MCF 10A (cell line): Measurements from ENCODE around the gene ANGPTL5. TPM values are rescaled to one million over a fixed set of nuclear protein-coding genes. Genes with fewer than 3 reads are reported as not detected.

Source experiments
- BruUV-seq: library from RNA; stranded (reverse); fragments of 400-500 nt; replicated peaks from 2 replicates; lab custom pipeline; 2021; lab: Mats Ljungman, UMichigan
- CTCF ChIA-PET: fragments of 300-600 bp; sonication (Branson Sonifier 250); formaldehyde crosslinking; extraction: SDS; loops from one replicate; lab custom pipeline; 2021; ENCODE audit warnings: antibody characterized with exemption, inconsistent platforms; lab: Yijun Ruan, JAX
- POLR2A ChIA-PET: fragments of 300-600, 350-650 bp; sonication (Branson Sonifier 250); formaldehyde crosslinking; extraction: SDS; loops from one replicate; lab custom pipeline; 2020; ENCODE audit warnings: antibody characterized with exemption, inconsistent platforms; lab: Yijun Ruan, JAX
- DNase-seq: peaks from one replicate; pipeline ENCODE4 v3.0.0-alpha.2; 2018; ENCODE audit not compliant: unreplicated experiment
- H3K27ac Mint-ChIP-seq: one replicate; pipeline ENCODE4 v1.8.0; 2022; ENCODE audit warnings: mild to moderate bottlenecking, low read depth, mixed read lengths; ENCODE audit not compliant: unreplicated experiment
- H3K27me3 Mint-ChIP-seq: one replicate; pipeline ENCODE4 v1.8.0; 2022; ENCODE audit warnings: mixed read lengths; ENCODE audit not compliant: insufficient read depth, unreplicated experiment
- H3K36me3 Mint-ChIP-seq: one replicate; pipeline ENCODE4 v1.8.0; 2022; ENCODE audit warnings: mild to moderate bottlenecking, moderate library complexity, mixed read lengths; ENCODE audit not compliant: insufficient read depth, unreplicated experiment
- H3K4me1 Mint-ChIP-seq: one replicate; pipeline ENCODE4 v1.8.0; 2022; ENCODE audit warnings: mixed read lengths; ENCODE audit not compliant: insufficient read depth, unreplicated experiment
- H3K4me3 Mint-ChIP-seq: one replicate; pipeline ENCODE4 v1.8.0; 2022; ENCODE audit warnings: mild to moderate bottlenecking, moderate library complexity, mixed read lengths; ENCODE audit not compliant: unreplicated experiment
- H3K9me3 Mint-ChIP-seq: one replicate; pipeline ENCODE4 v1.8.0; 2022; ENCODE audit warnings: mixed read lengths; ENCODE audit not compliant: unreplicated experiment
- CTCF ChIP-seq: fragments of 200-600 bp; IDR thresholded peaks from one replicate; pipeline ENCODE4 v1.8.0; 2022; ENCODE audit warnings: antibody characterized with exemption, mild to moderate bottlenecking; ENCODE audit not compliant: unreplicated experiment
- intact Hi-C: fragments of 100-400 bp; cut with micrococcal nuclease; formaldehyde crosslinking; loops from 2 replicates; pipeline ENCODE4 v1.14.1; 2022
- total RNA-seq: library from RNA; stranded (reverse); gene quantifications from 2 replicates; pipeline ENCODE4 v1.2.3, GENCODE V29; 2022

The ANGPTL5 gene
- total RNA-seq, 1 experiment from 2014 or later = not detected

- POLR2A ChIA-PET = no interaction called here
- CTCF ChIA-PET = no interaction called here
- no peaks in the 10 kb centered on the region for H3K27me3 Mint-ChIP-seq
- no peaks in the 10 kb centered on the region for H3K36me3 Mint-ChIP-seq
- no peak overlapping the region for H3K27ac Mint-ChIP-seq
- no peak for TF ChIP-seq CTCF
- H3K4me3 Mint-ChIP-seq = no peak overlapping the region
- no TSS peak for BruUV-seq
- intact Hi-C loops = no loop called here
- H3K4me1 Mint-ChIP-seq = no peaks in the 10 kb centered on the region
- H3K9me3 Mint-ChIP-seq = no peaks in the 10 kb centered on the region
- no peak for DNase-seq
Measured at GRCh38 chr11:101940901-101941520, 24.7 kb upstream of the ANGPTL5 start.

- Mint-ChIP-seq H3K36me3 (no peaks in the 10 kb centered on the region), H3K4me1 (no peaks in the 10 kb centered on the region), H3K27ac (no peak overlapping the region), H3K9me3 (no peaks in the 10 kb centered on the region), H3K27me3 (no peaks in the 10 kb centered on the region), H3K4me3 (no peak overlapping the region)
- no peak for DNase-seq
- BruUV-seq = no TSS peak
- intact Hi-C loops = no loop called here
- no peak for TF ChIP-seq CTCF
- ChIA-PET CTCF (interaction anchor here (0.9 kb wide), 1 partner anchor 17 kb away, joined by 3 read pairs; the partner anchor contains the start of gene CEP126), POLR2A (interaction anchor here (0.6 kb wide), 1 partner anchor 17 kb away, joined by 3 read pairs; the partner anchor contains the start of gene CEP126)
Measured at GRCh38 chr11:101931692-101932091, 15.4 kb upstream of the ANGPTL5 start.

GRCh38 chr11:101929294-101929915 lies 13.1 kb upstream of the ANGPTL5 start:
- no peak for TF ChIP-seq CTCF
- POLR2A ChIA-PET = interaction anchor here (0.6 kb wide), 1 partner anchor 61 kb away, joined by 3 read pairs; no protein-coding TSS in a partner anchor
- BruUV-seq = no TSS peak
- no peaks in the 10 kb centered on the region for H3K9me3 Mint-ChIP-seq
- CTCF ChIA-PET = no interaction called here
- H3K36me3 Mint-ChIP-seq = no peaks in the 10 kb centered on the region
- intact Hi-C loops = no loop called here
- no peaks in the 10 kb centered on the region for H3K27me3 Mint-ChIP-seq
- no peaks in the 10 kb centered on the region for H3K4me1 Mint-ChIP-seq
- no peak for DNase-seq
- H3K4me3 Mint-ChIP-seq = no peak overlapping the region
- no peak overlapping the region for H3K27ac Mint-ChIP-seq

- no peak for TF ChIP-seq CTCF
- Mint-ChIP-seq H3K36me3 (no peaks in the 10 kb centered on the region), H3K27me3 (no peaks in the 10 kb centered on the region), H3K4me1 (peaks cover 5% of the 10 kb centered on the region), H3K27ac (no peak overlapping the region), H3K4me3 (no peak overlapping the region), H3K9me3 (no peaks in the 10 kb centered on the region)
- ChIA-PET POLR2A (interaction anchor here (1.6 kb wide), 1 partner anchor 9 kb away, joined by 5 read pairs; the partner anchor contains the start of gene CEP126), CTCF (no interaction called here)
- intact Hi-C loops = no loop called here
- DNase-seq = no peak
- no TSS peak for BruUV-seq
Measured at GRCh38 chr11:101923554-101923953, 7.2 kb upstream of the ANGPTL5 start.
